OCI-LY1 (cell line): ENCODE measurements around the gene STARD13.

Experiments used
- H2AFZ ChIP-seq: fragments of 200-600 bp; sonication (generic), shearing (Covaris generic); 2 replicates; pipeline ENCODE4 v1.6.0; 2014; ENCODE audit warnings: antibody characterized with exemption, mild to moderate bottlenecking, low read length
- H3F3A ChIP-seq: fragments of 200-600 bp; sonication (generic), shearing (Covaris generic); 2 replicates; pipeline ENCODE4 v1.6.0; 2014; ENCODE audit warnings: mild to moderate bottlenecking, antibody characterized with exemption, low read length, moderate library complexity; ENCODE audit not compliant: insufficient read depth
- H3K27ac ChIP-seq: fragments of 200-600 bp; sonication (generic); 2 replicates; pipeline ENCODE4 v1.5.1; 2014; ENCODE audit warnings: low read length, mixed run types, mild to moderate bottlenecking, low read depth; ENCODE audit not compliant: poor library complexity, severe bottlenecking
- H3K27me3 ChIP-seq: fragments of 200-600 bp; sonication (generic); 2 replicates; pipeline ENCODE4 v1.6.0; 2014; ENCODE audit warnings: antibody characterized with exemption, mild to moderate bottlenecking, low read length, moderate library complexity; ENCODE audit not compliant: insufficient read depth
- H3K36me3 ChIP-seq: fragments of 200-600 bp; sonication (generic); 2 replicates; pipeline ENCODE4 v1.6.1; 2014; ENCODE audit warnings: mild to moderate bottlenecking, antibody characterized with exemption, low read length, moderate library complexity, mixed read lengths; ENCODE audit not compliant: insufficient read depth
- H3K4me1 ChIP-seq: fragments of 200-600 bp; sonication (generic); 2 replicates; pipeline ENCODE4 v1.5.1; 2014; ENCODE audit warnings: mild to moderate bottlenecking, low read length, moderate library complexity; ENCODE audit not compliant: insufficient read depth, severe bottlenecking
- H3K4me2 ChIP-seq: fragments of 200-600 bp; sonication (generic), shearing (Covaris generic); 2 replicates; pipeline ENCODE4 v1.6.1; 2014; ENCODE audit warnings: low read length
- H3K4me3 ChIP-seq: fragments of 200-600 bp; sonication (generic); 2 replicates; pipeline ENCODE4 v1.5.1; 2014; ENCODE audit warnings: low read length, low read depth, mild to moderate bottlenecking, mixed read lengths; ENCODE audit not compliant: poor library complexity, severe bottlenecking
- H3K79me2 ChIP-seq: fragments of 200-600 bp; shearing (Covaris generic); 2 replicates; pipeline ENCODE4 v1.6.1; 2016; ENCODE audit warnings: mixed run types, low read length, mixed read lengths; ENCODE audit not compliant: insufficient read depth
- H3K9ac ChIP-seq: fragments of 200-600 bp; sonication (generic), shearing (Covaris generic); 2 replicates; pipeline ENCODE4 v1.6.1; 2014; ENCODE audit warnings: mild to moderate bottlenecking, low read length, mixed read lengths
- H3K9me2 ChIP-seq: fragments of 200-600 bp; sonication (generic), shearing (Covaris generic); 2 replicates; pipeline ENCODE4 v1.6.1; 2014; ENCODE audit warnings: low read depth, mild to moderate bottlenecking, low read length, mixed read lengths
- H3K9me3 ChIP-seq: fragments of 200-600 bp; shearing (Covaris generic); 2 replicates; pipeline ENCODE4 v1.6.1; 2014; ENCODE audit warnings: low read length, mixed read lengths
- H4K20me1 ChIP-seq: fragments of 200-600 bp; sonication (generic), shearing (Covaris generic); 2 replicates; pipeline ENCODE4 v1.6.0; 2016; ENCODE audit warnings: mild to moderate bottlenecking, low read length; ENCODE audit not compliant: insufficient read depth
- CTCF ChIP-seq: fragments of 200-600 bp; sonication (generic), shearing (Covaris generic); IDR thresholded peaks from 2 replicates; pipeline ENCODE4 v1.5.1; 2017; ENCODE audit warnings: mild to moderate bottlenecking, antibody characterized with exemption, low read length, moderate library complexity, mixed read lengths
- EZH2 ChIP-seq: fragments of 200-600 bp; sonication (generic), shearing (Covaris generic); IDR thresholded peaks from 2 replicates; pipeline ENCODE4 v1.8.0; 2017; ENCODE audit warnings: borderline replicate concordance, mixed run types, mild to moderate bottlenecking, antibody characterized with exemption, low read length, moderate library complexity, mixed read lengths

STARD13 gene

GRCh38 chr13:33278913-33279312, 6.6 kb downstream of the STARD13 start:
- Histone ChIP-seq H3K9ac (no peak overlapping the region), H3K27ac (no peak overlapping the region), H3K4me2 (no peak overlapping the region), H3K9me3 (no peaks in the 10 kb centered on the region), H3K36me3 (no peaks in the 10 kb centered on the region), H2AFZ (no peak overlapping the region), H3F3A (no peaks in the 10 kb centered on the region), H4K20me1 (no peaks in the 10 kb centered on the region), H3K4me3 (no peak overlapping the region), H3K79me2 (no peaks in the 10 kb centered on the region), H3K4me1 (no peaks in the 10 kb centered on the region), H3K27me3 (no peaks in the 10 kb centered on the region), H3K9me2 (no peaks in the 10 kb centered on the region)
- TF ChIP-seq CTCF (no peak), EZH2 (no peak)

GRCh38 chr13:33277946-33278345, 7.6 kb downstream of the STARD13 start:
- no peaks in the 10 kb centered on the region for H3F3A ChIP-seq
- no peaks in the 10 kb centered on the region for H3K9me2 ChIP-seq
- H3K9ac ChIP-seq = no peak overlapping the region
- H3K4me1 ChIP-seq = no peaks in the 10 kb centered on the region
- no peaks in the 10 kb centered on the region for H4K20me1 ChIP-seq
- H3K79me2 ChIP-seq = no peaks in the 10 kb centered on the region
- H3K4me3 ChIP-seq = no peak overlapping the region
- no peak overlapping the region for H3K27ac ChIP-seq
- no peaks in the 10 kb centered on the region for H3K36me3 ChIP-seq
- no peaks in the 10 kb centered on the region for H3K27me3 ChIP-seq
- no peak overlapping the region for H2AFZ ChIP-seq
- no peaks in the 10 kb centered on the region for H3K9me3 ChIP-seq
- no peak for TF ChIP-seq EZH2
- no peak for TF ChIP-seq CTCF
- H3K4me2 ChIP-seq = no peak overlapping the region

- Histone ChIP-seq H3F3A (no peaks in the 10 kb centered on the region), H3K4me1 (no peaks in the 10 kb centered on the region), H3K9me3 (no peaks in the 10 kb centered on the region), H3K4me2 (no peak overlapping the region), H3K4me3 (no peak overlapping the region), H3K36me3 (no peaks in the 10 kb centered on the region), H3K79me2 (no peaks in the 10 kb centered on the region), H2AFZ (no peak overlapping the region), H3K27me3 (no peaks in the 10 kb centered on the region), H3K9me2 (no peaks in the 10 kb centered on the region), H3K9ac (no peak overlapping the region), H4K20me1 (no peaks in the 10 kb centered on the region), H3K27ac (no peak overlapping the region)
- TF ChIP-seq EZH2 (no peak), CTCF (no peak)
These were observed 8.4 kb downstream of the STARD13 start for GRCh38 chr13:33277037-33277740.
